Activated CD8-positive, alpha-beta memory T cell treated with anti-CD3 and anti-CD28 coated beads for 1 hour (primary cell): ENCODE data around the gene KDM1B.
"Not testable (repeated sequence)": the region's sequence is repeated elsewhere in the genome, so short reads cannot be mapped to it uniquely, and the experiment has no call there.

ENCODE experiments used
- DNase-seq, 2 donors: peaks; one replicate each; pipeline ENCODE4 v3.0.0-alpha.2; 2020; ENCODE audit warnings: low read depth in 1 of 2; ENCODE audit errors: extremely low read depth in 1 of 2

Gene KDM1B

DNA sequence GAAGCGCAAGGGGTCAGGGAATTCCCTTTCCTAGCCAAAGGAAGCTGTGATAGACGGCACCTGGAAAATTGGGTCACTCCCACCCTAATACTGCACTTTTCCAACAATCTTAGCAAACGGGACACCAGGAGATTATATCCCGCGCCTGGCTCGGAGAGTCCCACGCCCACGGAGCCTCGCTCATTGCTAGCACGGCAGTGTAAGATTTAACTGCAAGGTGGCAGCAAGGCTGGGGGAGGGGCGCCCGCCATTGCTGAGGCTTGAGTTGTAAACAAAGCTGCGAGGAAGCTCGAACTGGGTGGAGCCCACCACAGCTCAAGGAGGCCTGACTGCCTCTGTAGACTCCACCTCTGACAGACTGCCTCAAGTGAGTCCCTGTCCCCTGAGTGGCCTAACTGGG lies 73.4 kb downstream of the KDM1B start:
- not testable (repeated sequence) for DNase-seq

DNA sequence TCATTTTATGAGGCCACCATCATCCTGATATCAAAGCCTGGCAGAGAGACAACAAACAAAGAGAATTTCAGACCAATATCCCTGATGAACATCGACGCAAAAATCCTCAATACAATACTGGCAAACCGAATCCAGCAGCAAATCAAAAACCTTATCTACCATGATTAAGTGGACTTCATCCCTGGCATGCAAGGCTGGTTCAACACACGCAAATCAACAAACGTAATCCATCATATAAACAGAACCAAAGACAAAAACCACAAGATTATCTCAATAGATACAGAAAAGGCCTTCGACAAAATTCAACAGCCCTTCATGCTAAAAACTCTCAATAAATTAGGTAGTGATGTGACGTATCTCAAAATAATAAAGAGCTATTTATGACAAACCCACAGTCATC lies 76.6 kb downstream of the KDM1B start:
- not testable (repeated sequence) for DNase-seq

DNA sequence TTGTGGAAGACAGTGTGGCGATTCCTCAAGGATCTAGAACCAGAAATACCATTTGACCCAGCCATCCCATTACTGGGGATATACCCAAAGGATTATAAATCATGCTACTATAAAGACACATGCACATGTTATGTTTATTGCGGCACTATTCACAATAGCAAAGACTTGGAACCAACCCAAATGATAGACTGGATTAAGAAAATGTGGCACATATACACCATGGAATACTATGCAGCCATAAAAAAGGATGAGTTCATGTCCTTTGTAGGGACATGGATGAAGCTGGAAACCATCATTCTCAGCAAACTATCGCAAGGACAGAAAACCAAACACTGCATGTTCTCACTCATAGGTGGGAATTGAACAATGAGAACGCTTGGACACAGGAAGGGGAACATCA lies 78.5 kb downstream of the KDM1B start:
- DNase-seq: not testable (repeated sequence)

DNA sequence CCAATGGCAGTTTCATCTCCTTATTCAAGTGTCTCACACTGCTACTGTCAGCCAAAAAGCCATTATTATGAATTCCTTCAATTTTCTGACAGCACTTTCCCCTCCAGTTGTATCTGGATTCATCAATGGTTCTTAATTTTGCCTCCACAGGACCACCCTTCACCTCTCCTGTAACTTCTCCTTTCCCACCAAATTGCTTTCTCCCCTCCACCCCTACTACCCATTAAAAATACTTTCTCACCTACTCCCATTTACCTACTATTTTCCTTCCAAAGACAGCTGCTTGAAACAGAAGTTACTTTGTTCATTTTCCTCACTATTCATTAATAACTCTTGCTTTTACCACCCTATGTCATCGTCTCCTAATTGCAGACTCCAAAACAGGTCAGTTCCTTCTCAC lies 79.3 kb downstream of the KDM1B start:
- DNase-seq: no peak

DNA sequence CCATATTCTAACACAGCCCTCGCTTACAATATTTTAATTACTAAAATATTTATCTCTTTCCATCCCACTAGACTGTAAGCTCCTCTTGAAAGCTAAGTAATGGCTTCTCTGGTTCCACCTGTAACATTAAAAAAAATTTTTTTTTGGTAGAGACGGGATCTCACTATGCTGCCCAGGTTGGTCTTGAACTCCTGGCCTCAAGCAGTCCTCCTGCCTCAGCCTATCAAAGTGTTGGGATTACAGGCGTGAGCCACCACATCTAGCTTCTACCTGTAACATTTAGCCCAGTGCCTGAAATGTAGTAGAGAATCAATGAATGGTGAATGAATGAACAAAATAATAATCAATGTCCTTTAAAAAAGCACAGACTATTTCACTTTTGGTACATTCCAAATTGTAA lies 80.3 kb downstream of the KDM1B start:
- DNase-seq: no peak

DNA sequence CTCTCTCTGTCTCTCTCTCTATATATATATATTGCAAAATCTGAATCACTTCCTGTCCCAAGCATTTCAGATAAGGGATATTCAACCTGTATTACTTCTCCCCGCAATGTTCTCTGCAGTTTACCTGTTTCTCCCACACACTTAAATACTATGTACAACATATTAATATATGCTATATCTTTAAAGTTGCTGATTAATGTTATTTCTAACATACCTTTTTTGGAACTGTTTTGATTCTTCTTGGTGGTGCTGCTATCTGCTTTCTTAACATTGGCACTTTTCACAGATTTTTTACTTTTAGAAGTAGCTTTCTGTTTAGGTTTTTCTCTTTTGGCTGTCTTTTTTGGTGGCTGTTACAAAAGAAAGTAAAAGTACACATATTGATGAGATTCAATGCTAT lies 81.9 kb downstream of the KDM1B start:
- no peak for DNase-seq

DNA sequence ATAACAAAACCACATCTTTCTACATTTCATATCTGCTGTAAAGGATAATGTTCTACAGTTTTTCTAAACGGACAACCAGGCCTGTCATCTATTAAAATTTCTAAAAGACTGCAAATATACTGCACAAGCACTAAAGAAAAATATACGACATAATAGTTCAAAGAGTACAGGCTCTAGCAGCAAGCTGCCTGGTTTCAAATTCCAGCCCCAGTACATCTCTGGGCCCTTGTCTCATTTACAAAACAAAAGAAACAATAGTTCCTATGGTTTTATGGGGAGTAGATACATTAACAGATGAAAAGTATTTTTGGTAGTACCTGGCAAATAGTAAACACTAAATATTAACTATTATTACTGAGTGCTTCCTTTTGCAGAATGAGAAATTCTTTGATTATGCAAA lies 85.0 kb downstream of the KDM1B start:
- no peak for DNase-seq

DNA sequence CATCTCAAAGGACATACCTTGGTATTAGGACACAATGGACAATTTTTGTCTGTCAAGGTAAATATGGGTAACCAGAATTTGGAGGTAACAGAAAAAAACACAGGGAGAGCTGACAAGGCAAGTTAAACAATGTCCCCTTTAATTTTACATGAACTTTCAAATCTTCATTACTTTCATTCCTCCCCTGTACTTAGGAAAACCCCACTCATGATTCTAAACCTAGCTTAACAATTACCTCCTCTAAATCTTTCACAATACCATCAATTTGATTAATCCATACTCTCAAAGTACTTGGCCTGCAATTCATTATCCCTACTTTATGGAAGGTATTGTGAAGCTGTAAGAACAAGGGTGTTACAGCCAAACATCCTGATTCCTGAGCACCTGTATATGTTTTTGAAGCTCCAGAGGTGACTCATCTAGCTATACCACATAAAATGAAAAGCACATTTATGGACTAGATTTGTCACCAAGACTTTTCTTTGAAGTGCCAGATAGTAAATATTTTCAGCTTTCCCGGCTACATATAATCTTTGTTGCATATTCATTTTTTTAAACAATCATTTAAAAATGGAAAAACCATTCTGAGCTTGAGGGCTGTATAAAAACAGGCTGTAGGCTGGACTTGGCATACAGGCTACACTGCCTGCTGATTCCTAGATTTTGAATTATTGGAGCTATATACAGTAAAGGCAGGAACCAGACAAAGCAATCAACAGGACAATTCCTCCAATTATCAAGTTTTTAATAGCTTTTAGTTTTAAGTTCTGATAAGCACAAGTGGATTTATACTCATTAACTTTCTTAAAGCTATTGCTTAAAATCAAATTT lies 86.2 kb downstream of the KDM1B start:
- no peak for DNase-seq

DNA sequence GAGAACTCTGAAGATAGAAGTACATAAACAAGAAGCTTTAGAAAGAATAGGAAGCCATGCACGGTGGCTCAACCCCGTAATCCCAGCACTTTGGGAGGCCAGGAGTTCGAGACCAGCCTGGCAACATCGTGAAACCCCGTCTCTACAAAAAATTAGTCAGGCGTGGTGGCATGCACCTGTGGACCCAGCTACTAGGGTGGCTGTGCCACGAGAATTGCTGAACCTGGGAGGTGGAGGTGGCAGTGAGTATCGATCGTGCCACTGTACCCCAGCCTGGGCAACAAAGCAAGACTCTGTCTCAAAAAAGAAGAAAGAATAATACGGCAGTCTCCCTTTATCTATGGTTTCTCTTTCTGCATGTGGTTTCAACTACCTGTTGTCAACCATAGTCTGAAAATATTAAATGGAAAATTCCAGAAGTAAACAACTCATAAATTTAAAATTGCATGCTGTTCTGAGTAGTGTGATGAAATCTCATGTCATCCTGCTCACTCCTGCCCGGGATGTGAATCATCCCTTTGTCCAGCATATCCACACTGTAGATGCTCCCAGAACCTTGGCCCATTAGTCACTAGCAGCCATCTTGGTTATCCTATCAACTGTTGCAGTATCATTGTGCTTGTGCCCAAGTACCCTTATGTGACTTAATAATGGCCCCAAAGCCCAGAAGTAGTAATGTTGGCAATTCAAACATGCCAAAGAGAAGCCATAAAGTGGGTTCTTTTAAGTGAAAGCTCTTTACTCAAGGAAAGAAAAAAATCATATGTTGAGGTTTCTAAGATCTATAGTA lies 87.0 kb downstream of the KDM1B start:
- no peak for DNase-seq

DNA sequence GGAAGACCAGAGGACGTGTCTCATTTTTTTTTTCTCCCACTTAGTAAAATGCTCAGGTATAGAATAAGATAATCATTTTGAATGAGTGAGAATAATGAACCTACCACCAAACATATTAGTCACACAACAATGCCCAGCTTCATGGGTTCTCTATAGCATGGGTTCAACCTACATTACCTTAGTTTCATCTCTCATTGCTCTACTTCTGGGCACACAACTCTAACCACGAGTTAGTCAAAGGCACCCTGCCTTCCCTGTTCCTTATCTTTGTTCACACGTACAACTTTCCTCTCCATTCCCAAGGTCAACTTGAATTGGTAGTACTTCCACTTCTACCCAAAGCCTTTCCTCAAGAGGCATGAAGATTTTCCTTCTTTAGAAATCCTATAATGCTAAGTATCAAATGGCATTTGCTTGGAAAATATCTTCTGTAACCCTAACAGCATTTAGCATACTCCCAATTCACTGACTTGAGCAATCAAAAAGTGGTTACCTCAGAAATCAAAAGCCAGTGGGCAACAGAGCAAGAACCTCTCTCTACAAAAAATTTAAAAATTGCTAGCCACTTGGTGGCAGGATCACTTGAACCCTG lies 88.2 kb downstream of the KDM1B start:
- DNase-seq: no peak

DNA sequence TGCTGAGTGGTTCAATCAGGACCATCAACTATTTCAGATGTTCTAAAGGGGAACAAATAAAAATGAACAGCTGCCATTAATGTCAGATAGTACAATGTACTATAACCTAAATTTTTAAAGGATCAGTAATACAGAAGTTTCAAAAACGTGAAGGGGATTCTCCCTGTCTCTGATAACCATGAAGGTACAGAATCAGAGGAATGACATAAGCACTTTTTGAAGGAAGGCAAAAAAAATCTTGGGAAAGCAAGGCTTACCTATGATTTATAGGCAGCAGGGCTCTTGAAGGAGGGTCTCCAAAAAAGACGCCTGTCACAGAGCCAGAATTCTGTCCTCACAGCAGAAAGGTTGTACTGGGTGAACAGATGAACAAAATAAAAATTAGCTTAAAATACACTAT lies 89.0 kb downstream of the KDM1B start:
- no peak for DNase-seq

DNA sequence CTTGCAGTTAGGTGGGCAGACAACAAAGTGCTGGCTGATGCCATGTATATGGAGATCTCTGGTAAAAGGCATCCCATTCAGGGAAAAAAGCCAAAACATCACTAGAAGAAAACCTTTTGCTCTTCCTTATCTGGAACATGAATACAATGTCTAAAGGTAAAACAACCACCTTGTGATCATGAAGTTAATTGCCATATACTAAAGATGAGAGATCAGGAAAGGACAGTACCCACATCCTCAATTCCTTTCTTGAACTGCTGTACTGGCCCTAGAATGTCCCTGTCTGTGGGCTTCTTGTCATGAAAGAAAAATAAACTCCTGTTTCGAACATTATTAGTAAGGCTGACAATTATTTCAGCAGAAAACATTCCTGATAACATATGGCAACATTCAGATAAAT lies 89.9 kb downstream of the KDM1B start:
- no peak for DNase-seq

DNA sequence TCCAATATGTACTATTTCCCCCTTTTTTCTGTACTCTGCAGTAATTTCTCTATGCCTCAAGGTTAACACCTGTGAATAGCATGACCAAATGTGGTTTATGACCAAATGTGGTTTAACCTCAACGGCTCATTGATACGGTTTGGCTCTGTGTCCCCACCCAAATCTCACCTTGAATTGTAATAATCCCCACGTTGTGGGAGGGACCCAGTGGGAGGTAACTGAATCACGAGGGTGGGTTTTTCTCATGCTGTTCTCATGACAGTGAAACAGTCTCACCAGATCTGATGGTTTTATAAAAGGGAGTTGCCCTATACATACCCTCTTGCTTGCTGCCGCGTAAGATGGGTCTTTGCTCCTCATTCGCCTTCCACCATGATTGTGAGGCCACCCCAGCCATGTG lies 90.4 kb downstream of the KDM1B start:
- DNase-seq: no peak

DNA sequence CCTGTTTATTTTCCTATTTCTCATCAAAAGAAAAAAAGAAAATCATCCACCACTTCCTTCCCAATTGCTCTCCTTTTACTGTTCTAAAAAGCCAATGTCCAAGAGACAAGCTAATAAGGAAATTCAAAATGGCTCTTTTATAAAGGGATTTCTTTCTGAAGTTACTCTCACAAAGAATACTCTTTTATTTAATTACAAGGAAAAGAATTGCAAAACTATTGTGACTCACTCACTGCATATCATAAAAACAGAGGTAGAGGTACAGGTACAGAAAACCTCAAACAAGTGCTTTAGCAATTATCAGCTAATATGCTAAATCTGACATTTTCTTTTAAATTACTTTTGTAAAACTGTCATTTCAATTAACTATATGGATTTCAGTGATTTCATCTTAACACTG lies 91.0 kb downstream of the KDM1B start:
- DNase-seq: no peak

DNA sequence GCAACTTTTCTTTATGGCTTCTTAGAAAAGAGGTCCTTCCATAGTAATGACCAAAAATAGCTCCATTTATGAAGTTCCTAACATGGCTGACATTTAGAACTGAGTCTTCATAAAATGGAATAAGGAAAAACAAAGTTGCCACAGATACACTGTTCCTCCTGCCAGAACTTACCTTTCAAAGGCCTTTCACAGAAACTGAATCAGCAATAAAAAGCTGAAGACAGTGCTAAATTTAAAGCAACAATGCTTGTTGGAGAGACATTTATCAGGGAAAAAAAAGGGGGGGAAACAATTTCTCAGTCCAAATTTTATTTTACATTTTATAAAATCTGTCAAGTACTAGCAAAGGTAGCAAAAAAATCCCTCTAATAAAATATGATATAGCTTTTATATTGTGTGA lies 91.8 kb downstream of the KDM1B start:
- DNase-seq: no peak

DNA sequence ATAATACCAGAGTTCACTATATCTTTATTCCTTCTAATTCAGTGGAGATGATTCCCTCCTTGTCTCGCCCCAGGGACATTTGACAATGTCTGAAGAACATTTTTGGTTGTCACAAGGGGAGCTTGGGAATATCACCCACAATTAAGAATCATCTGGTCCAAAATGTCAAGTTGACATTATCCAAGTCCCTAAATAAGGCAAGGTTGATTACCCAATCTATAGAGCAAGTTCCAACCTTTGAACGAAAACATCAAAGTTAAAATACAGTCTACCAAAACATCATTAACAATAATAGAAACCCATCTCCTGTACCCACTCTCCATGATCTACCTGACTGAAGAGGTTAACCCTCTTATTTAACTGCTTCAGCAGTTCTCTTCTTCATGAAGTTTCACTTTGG lies 93.5 kb downstream of the KDM1B start:
- DNase-seq: no peak

DNA sequence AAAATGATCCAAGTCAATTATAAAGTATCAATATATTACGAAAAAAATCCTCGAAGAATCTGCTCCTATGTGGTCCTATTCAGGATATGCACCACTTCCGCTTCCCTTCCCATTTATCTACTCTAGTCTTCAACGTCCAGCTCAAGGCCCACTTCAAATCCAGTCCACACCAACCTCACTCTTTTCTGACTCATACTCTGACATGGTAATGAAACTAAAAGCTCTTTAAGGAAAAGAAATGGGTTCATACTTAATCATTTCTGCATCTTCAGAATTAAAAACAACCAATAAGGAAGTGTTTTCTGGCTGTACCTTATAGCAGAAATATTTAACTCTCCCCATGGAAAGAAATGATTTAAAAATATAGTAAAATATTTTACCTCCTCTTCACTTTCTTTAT lies 94.0 kb downstream of the KDM1B start:
- no peak for DNase-seq

DNA sequence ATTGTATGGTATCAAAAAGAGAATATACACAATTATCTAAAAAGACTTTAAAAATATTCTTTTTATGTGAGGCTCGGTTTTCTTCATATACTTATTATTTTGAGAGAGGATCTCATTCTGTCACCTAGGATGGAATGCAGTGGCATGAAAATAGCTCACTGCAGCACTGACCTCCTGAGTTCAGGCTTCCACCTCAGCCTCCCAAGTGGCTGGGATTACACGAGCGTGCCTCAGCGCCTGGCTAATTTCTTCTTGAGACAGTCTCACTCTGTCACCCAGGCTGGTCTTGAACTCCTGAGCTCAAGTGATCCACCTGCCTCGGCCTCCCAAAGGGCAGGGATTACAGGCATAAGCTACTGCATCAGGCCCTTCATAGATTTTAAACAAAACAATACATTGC lies 98.4 kb downstream of the KDM1B start:
- DNase-seq: no peak

DNA sequence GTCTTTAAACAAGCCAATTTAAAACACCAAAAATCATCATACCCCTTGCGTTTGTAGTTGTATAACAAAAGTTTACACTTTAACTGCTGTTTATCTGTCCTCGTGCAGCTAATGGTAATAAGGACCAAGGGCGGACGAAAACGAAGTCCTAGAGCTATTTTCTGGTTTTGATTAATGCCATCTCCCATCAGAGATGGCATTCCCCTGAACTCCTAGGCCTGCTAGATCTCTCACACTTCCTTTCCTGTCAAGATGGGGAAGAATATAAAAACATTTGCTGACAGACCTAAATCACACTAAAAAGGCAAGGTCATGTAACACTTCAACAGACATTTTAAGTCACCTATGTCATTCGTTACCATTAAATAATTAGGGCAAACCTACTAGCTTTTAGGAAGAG lies 99.6 kb downstream of the KDM1B start:
- DNase-seq: no peak

DNA sequence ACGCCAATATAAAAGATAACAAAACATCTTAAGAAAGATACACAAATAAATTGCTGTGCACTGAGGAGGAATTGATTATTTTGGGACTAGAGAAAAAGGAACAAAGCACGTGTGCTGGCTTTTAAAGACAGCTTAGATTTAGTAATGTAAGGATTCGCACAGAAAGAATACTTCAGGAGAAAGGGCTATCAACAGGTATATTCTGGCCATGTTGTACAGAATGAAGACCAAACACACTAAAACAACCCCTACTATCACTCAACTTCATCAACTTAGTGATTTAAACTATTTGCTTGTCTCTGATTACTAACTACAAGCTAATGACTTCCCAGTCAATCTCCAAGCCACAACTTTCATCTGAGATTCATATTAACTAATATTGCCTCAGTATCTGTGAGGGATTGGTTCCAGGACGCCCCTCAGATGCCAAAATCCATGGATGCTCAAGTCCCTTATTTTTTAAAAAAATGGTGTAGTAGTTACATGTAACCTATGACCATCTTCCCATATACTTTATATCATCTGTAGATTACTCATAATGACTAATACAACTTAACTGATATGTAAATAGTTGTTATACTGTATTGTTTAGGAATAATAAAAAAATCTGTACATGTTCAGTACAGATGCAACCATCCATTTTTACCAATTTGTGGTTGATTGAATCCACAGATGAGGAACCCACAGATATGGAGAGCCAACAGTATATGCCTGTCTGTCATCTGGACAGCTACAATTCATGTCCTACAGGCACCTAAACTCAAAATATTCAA lies 104.6 kb downstream of the KDM1B start:
- DNase-seq: no peak

DNA sequence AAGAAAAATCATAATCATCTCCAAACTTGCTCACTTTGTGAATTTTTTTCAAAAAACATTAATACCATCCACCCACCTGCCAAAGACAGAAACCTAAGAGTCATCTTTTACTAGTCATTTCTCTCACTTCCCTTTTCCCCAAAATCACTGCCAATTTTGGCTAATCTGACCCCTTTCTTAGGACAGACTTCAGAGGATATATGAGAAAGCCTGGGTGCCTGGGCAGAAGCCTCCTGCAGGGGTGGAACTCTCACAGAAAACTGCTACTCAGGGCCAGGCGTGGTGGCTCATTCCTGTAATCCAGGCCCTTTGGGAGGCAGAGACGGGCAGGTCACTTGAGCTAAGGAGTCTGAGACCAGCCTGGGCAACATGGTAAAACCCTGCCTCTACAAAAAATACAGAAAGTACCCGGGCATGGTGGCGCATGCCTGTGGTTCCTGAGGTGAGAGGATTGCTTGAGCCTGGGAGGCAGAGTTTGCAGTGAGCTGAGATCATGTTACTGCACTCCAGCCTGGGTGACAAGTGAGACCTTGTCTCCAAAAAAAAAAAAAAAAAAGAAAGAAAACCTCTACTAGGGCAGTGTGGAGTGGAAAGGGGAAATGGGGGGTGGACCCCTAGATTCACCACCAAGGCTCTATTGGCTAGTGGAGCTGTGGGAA lies 105.4 kb downstream of the KDM1B start:
- no peak for DNase-seq
